A673 (cell line): ENCODE measurements around the gene PCDHGB5. TPM values are rescaled to one million over a fixed set of nuclear protein-coding genes. Genes with fewer than 3 reads are reported as not detected.
"Not testable (repeated sequence)": the region's sequence is repeated elsewhere in the genome, so short reads cannot be mapped to it uniquely, and the experiment has no call there.

Source experiments
- BruUV-seq: library from RNA; stranded (reverse); fragments of 400-500 nt; replicated peaks from 2 replicates; lab custom pipeline; 2021; lab: Mats Ljungman, UMichigan
- CTCF ChIA-PET: fragments of 300-600 bp; sonication (Branson Sonifier 250); formaldehyde crosslinking; loops from one replicate; lab custom pipeline; 2022; ENCODE audit warnings: antibody characterized with exemption; lab: Charles Lee
- POLR2A ChIA-PET: fragments of 300-600 bp; sonication (Branson Sonifier 250); formaldehyde crosslinking; loops from one replicate; lab custom pipeline; 2022; ENCODE audit warnings: antibody characterized with exemption; ENCODE audit not compliant: low non-redundant PET; lab: Charles Lee
- DNase-seq: peaks from one replicate; pipeline ENCODE4 v3.0.0-alpha.2; 2015; ENCODE audit warnings: low spot score
- H3K27ac ChIP-seq: fragments of 200-600 bp; sonication (generic); 2 replicates; pipeline ENCODE4 v1.5.1; 2016; ENCODE audit warnings: mixed run types, low read depth, mild to moderate bottlenecking, mixed read lengths, antibody characterized with exemption, low read length; ENCODE audit not compliant: poor library complexity, severe bottlenecking
- H3K27me3 ChIP-seq: fragments of 200-600 bp; sonication (generic); replicated peaks from 2 replicates; pipeline ENCODE4 v1.6.1; 2017; ENCODE audit warnings: mixed run types, low read depth, mild to moderate bottlenecking, mixed read lengths, antibody characterized with exemption, low read length; ENCODE audit not compliant: insufficient read depth, poor library complexity
- H3K36me3 ChIP-seq: fragments of 200-600 bp; sonication (generic); 2 replicates; pipeline ENCODE4 v1.6.1; 2016; ENCODE audit warnings: mixed run types, mild to moderate bottlenecking, mixed read lengths, antibody characterized with exemption, low read length; ENCODE audit not compliant: insufficient read depth, poor library complexity, severe bottlenecking
- H3K4me1 ChIP-seq: fragments of 200-600 bp; sonication (generic); 2 replicates; pipeline ENCODE4 v1.6.1; 2017; ENCODE audit warnings: mixed run types, mild to moderate bottlenecking, mixed read lengths, antibody characterized with exemption, low read length; ENCODE audit not compliant: insufficient read depth, poor library complexity, severe bottlenecking
- H3K4me3 ChIP-seq: fragments of 200-600 bp; sonication (generic); 2 replicates; pipeline ENCODE4 v1.5.1; 2016; ENCODE audit warnings: low read depth, mixed run types, mild to moderate bottlenecking, mixed read lengths, low read length; ENCODE audit not compliant: poor library complexity, severe bottlenecking
- H3K9me3 ChIP-seq: fragments of 200-600 bp; sonication (generic); 2 replicates; pipeline ENCODE4 v1.6.1; 2016; ENCODE audit warnings: mixed run types, low read depth, mild to moderate bottlenecking, mixed read lengths, antibody characterized with exemption, low read length; ENCODE audit not compliant: poor library complexity, severe bottlenecking
- EZH2 ChIP-seq: fragments of 200-600 bp; sonication (generic); IDR thresholded peaks from 2 replicates; pipeline ENCODE4 v1.6.1; 2017; ENCODE audit warnings: borderline replicate concordance, low read depth, mild to moderate bottlenecking, mixed read lengths, antibody characterized with exemption, low read length; ENCODE audit not compliant: poor library complexity, severe bottlenecking
- intact Hi-C: fragments of 100-400 bp; cut with micrococcal nuclease; formaldehyde crosslinking; loops from one replicate; pipeline ENCODE4 v1.10.0; 2022; ENCODE audit not compliant: unreplicated experiment
- total RNA-seq: library from RNA; stranded (reverse); gene quantifications from 2 replicates; pipeline ENCODE4 v1.2.3, GENCODE V29; 2021
- TF ChIP-seq, protein P1 (sequence below): fragments of 300-800, 200-600 bp; sonication (generic); conservative IDR thresholded peaks from 2 replicates; pipeline ENCODE4 v1.5.1; 2017; ENCODE audit warnings: low read depth, mild to moderate bottlenecking, antibody characterized with exemption, low read length, moderate library complexity, mixed read lengths

The PCDHGB5 gene
- total RNA-seq, 1 experiment from 2014 or later, result 43.3 TPM

DNA sequence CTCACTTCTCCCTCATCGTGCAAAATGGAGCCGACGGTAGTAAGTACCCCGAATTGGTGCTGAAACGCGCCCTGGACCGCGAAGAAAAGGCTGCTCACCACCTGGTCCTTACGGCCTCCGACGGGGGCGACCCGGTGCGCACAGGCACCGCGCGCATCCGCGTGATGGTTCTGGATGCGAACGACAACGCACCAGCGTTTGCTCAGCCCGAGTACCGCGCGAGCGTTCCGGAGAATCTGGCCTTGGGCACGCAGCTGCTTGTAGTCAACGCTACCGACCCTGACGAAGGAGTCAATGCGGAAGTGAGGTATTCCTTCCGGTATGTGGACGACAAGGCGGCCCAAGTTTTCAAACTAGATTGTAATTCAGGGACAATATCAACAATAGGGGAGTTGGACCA, 33.5 kb downstream of the PCDHGB5 start:
- POLR2A ChIA-PET, result no interaction called here
- Histone ChIP-seq H3K4me1 (no peaks in the 10 kb centered on the region), H3K27me3 (no peaks in the 10 kb centered on the region), H3K4me3 (no peak overlapping the region), H3K9me3 (peaks cover 65% of the 10 kb centered on the region), H3K27ac (no peak overlapping the region), H3K36me3 (peaks cover 57% of the 10 kb centered on the region)
- intact Hi-C loops, result no loop called here
- BruUV-seq, result no TSS peak
- no peak for DNase-seq
- TF ChIP-seq, protein P1, sequence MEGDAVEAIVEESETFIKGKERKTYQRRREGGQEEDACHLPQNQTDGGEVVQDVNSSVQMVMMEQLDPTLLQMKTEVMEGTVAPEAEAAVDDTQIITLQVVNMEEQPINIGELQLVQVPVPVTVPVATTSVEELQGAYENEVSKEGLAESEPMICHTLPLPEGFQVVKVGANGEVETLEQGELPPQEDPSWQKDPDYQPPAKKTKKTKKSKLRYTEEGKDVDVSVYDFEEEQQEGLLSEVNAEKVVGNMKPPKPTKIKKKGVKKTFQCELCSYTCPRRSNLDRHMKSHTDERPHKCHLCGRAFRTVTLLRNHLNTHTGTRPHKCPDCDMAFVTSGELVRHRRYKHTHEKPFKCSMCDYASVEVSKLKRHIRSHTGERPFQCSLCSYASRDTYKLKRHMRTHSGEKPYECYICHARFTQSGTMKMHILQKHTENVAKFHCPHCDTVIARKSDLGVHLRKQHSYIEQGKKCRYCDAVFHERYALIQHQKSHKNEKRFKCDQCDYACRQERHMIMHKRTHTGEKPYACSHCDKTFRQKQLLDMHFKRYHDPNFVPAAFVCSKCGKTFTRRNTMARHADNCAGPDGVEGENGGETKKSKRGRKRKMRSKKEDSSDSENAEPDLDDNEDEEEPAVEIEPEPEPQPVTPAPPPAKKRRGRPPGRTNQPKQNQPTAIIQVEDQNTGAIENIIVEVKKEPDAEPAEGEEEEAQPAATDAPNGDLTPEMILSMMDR, result no peak
- TF ChIP-seq EZH2, result no peak
- CTCF ChIA-PET, result no interaction called here

GRCh38 chr5:141432308-141432707, 34.6 kb downstream of the PCDHGB5 start:
- Histone ChIP-seq H3K36me3 (peaks cover 46% of the 10 kb centered on the region), H3K9me3 (peaks cover 57% of the 10 kb centered on the region)
- POLR2A ChIA-PET, intact Hi-C loops, CTCF ChIA-PET, DNase-seq, H3K27ac ChIP-seq, H3K27me3 ChIP-seq, BruUV-seq, H3K4me1 ChIP-seq, H3K4me3 ChIP-seq: not testable (repeated sequence)

- H3K4me1 ChIP-seq, CTCF ChIA-PET, BruUV-seq, DNase-seq, H3K4me3 ChIP-seq, intact Hi-C loops, H3K27me3 ChIP-seq, H3K27ac ChIP-seq, POLR2A ChIA-PET: not testable (repeated sequence)
- peaks cover 53% of the 10 kb centered on the region for H3K9me3 ChIP-seq
- H3K36me3 ChIP-seq, result peaks cover 42% of the 10 kb centered on the region
These were observed 35.0 kb downstream of the PCDHGB5 start for GRCh38 chr5:141432726-141433125.

DNA sequence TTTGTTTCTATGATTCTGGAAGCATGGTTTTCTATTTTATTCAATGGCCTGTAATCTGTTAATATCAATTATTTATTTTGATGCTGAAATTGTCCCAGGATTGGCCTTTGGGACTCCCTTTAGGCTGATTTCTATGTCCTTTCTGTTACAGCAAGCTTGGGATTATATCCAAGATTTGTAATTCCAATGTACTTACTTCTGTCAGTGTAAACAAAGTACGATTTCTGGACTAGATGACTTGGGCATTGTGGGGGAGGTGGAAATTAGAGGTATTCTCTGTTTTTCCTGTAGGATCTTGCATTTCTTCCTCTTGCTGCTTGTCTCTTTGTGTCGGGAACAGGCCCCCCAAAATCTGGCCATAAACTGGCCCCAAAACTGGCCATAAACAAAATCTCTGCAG, 36.3 kb downstream of the PCDHGB5 start:
- CTCF ChIA-PET, result no interaction called here
- Histone ChIP-seq H3K4me1 (no peaks in the 10 kb centered on the region), H3K4me3 (no peak overlapping the region), H3K36me3 (peaks cover 33% of the 10 kb centered on the region), H3K27ac (no peak overlapping the region), H3K27me3 (no peaks in the 10 kb centered on the region), H3K9me3 (peaks cover 43% of the 10 kb centered on the region)
- intact Hi-C loops, result no loop called here
- BruUV-seq, result no TSS peak
- POLR2A ChIA-PET, result no interaction called here
- no peak for DNase-seq
- TF ChIP-seq, protein P1, result no peak
- no peak for TF ChIP-seq EZH2
